Measurements from ENCODE around the gene ULK1. TPM values are rescaled to one million over a fixed set of nuclear protein-coding genes. Genes with fewer than 3 reads are reported as not detected.
A peak's percentile ranks its signal among the peaks of the same experiment; 100 is the strongest.

The ULK1 gene
- total and polyA plus RNA-seq, 2 of the 13 experiments (the other 11 are each of a cell fraction or from before 2014, with no cell fraction given): 2.8 to 10.1 TPM

DNA sequence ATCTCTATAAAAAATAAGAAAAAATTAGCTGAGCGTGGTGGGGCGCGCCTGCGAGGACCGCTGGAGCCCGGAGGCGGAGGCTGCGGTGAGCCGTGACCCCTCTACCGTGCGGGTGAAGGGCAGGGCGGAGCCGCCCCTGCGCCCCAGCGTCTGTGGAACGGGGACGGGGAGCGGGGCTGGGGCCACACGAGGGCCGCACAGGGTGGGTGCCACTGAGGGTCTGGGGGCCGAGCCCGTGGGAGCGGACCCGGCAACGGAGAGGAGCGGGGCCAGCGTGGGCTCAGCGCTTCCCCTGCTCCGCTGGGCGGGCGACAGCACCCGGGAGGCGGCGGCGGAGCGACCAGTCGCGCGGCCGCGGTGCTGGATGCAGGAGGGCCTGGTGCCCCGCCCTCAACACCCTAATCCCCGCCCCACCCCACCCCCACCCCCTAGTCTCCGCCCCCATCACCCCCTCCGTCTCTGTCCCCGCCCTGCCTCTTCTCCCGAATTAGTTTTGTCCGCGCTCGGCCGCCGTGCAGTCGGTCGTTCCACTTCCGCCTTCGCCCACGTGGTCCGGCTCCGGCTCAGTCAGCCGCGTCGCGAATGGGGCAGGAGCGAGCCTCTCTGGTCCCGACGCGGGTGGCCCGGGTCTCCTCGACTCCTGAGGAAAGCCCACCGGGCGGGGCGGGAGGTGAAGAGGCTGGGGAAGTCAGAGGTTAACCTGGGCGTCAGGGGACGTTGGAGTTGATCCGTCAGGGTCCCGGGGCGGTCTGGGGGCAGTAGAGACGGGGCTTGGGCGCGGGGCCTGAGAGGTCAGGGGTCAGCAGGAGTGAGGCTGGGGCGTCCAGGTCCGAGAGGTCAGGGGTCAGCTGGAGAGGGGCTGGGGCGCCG, 34.5 kb downstream of the ULK1 start, which contains the start of gene PUS1 (continued):
- TF ChIP-seq, protein P1, sequence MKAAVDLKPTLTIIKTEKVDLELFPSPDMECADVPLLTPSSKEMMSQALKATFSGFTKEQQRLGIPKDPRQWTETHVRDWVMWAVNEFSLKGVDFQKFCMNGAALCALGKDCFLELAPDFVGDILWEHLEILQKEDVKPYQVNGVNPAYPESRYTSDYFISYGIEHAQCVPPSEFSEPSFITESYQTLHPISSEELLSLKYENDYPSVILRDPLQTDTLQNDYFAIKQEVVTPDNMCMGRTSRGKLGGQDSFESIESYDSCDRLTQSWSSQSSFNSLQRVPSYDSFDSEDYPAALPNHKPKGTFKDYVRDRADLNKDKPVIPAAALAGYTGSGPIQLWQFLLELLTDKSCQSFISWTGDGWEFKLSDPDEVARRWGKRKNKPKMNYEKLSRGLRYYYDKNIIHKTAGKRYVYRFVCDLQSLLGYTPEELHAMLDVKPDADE (CRISPR knock-in tag; IDR thresholded peaks at IDR 0.05): peak; percentile 46; the same call in 1 of the 2 replicates
- TF ChIP-seq REXO4 (CRISPR knock-in tag; IDR thresholded peaks at IDR 0.05; ENCODE audit: borderline replicate concordance) (no peak), E2F5 (CRISPR knock-in tag; conservative IDR thresholded peaks at IDR 0.05) (peak; percentile 71), ZNF138 (CRISPR knock-in tag; IDR thresholded peaks at IDR 0.05; ENCODE audit: low read depth) (peak; percentile 53; the same call in 1 of the 2 replicates), ZNF704 (CRISPR knock-in tag; IDR thresholded peaks at IDR 0.05; ENCODE audit: borderline replicate concordance) (0 out of 2 replicates have a peak, but pooled peaks have one; percentile 85), ZNF567 (CRISPR knock-in tag; IDR thresholded peaks at IDR 0.05; ENCODE audit: borderline replicate concordance) (no peak), ZNF451 (CRISPR knock-in tag; IDR thresholded peaks at IDR 0.05) (no peak), RNF2 (conservative IDR thresholded peaks at IDR 0.05; ENCODE audit: low read depth) (peak; percentile 82; the same call in 1 of the 2 replicates), SOX6 (IDR thresholded peaks at IDR 0.05) (no peak), SOX6 (CRISPR knock-in tag; IDR thresholded peaks at IDR 0.05) (peak; percentile 68), ZNF574 (CRISPR knock-in tag; IDR thresholded peaks at IDR 0.05) (peak; percentile 88), ZNF709 (CRISPR knock-in tag; IDR thresholded peaks at IDR 0.05) (peak; percentile 43; the same call in 1 of the 2 replicates), HDAC2 (CRISPR knock-in tag; IDR thresholded peaks at IDR 0.05) (peak; percentile 78), FOXJ3 (CRISPR knock-in tag; IDR thresholded peaks at IDR 0.05; ENCODE audit: borderline replicate concordance) (no peak), TERF1 (CRISPR knock-in tag; IDR thresholded peaks at IDR 0.05) (no peak), FLYWCH1 (CRISPR knock-in tag; IDR thresholded peaks at IDR 0.05) (no peak)
- TF ChIP-seq, protein P2, sequence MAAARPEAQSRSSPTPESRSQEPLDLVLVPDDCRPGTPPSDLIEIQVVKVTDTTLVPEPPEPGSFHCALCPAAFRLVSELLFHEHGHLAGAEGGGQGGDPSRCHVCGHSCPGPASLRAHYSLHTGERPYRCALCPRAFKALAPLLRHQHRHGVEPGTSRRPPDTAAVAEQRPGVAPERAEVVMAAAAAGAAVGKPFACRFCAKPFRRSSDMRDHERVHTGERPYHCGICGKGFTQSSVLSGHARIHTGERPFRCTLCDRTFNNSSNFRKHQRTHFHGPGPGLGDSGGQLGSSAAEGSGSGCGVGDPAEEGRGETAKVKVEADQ (CRISPR knock-in tag; IDR thresholded peaks at IDR 0.05; ENCODE audit: borderline replicate concordance): peak; percentile 14; the same call in 1 of the 2 replicates
- TF ChIP-seq, protein P3, sequence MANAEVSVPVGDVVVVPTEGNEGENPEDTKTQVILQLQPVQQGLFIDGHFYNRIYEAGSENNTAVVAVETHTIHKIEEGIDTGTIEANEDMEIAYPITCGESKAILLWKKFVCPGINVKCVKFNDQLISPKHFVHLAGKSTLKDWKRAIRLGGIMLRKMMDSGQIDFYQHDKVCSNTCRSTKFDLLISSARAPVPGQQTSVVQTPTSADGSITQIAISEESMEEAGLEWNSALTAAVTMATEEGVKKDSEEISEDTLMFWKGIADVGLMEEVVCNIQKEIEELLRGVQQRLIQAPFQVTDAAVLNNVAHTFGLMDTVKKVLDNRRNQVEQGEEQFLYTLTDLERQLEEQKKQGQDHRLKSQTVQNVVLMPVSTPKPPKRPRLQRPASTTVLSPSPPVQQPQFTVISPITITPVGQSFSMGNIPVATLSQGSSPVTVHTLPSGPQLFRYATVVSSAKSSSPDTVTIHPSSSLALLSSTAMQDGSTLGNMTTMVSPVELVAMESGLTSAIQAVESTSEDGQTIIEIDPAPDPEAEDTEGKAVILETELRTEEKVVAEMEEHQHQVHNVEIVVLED (CRISPR knock-in tag; IDR thresholded peaks at IDR 0.05; ENCODE audit: borderline replicate concordance): peak; percentile 56; the same call in 1 of the 2 replicates

Measured in HepG2 (cell line).